Hematopoietic multipotent progenitor cell (in vitro differentiated cells): ENCODE data around the gene KIF21B. TPM values are rescaled to one million over a fixed set of nuclear protein-coding genes. Genes with fewer than 3 reads are reported as not detected.
"Not testable (repeated sequence)": the region's sequence is repeated elsewhere in the genome, so short reads cannot be mapped to it uniquely, and the experiment has no call there.

Source experiments
- DNase-seq, 3 donors: peaks; one replicate each; pipeline ENCODE4 v3.0.0-alpha.2; 2011 to 2015; ENCODE audit warnings: low read depth in 2 of 3, low spot score in 2 of 3
- total RNA-seq: library from RNA; depleted of rRNA; stranded (reverse); fragments of >200 nt; gene quantifications from one replicate; pipeline ENCODE4 v1.2.3, GENCODE V29; 2012

Gene KIF21B
- total RNA-seq, 1 donor = 10.8 TPM

DNA sequence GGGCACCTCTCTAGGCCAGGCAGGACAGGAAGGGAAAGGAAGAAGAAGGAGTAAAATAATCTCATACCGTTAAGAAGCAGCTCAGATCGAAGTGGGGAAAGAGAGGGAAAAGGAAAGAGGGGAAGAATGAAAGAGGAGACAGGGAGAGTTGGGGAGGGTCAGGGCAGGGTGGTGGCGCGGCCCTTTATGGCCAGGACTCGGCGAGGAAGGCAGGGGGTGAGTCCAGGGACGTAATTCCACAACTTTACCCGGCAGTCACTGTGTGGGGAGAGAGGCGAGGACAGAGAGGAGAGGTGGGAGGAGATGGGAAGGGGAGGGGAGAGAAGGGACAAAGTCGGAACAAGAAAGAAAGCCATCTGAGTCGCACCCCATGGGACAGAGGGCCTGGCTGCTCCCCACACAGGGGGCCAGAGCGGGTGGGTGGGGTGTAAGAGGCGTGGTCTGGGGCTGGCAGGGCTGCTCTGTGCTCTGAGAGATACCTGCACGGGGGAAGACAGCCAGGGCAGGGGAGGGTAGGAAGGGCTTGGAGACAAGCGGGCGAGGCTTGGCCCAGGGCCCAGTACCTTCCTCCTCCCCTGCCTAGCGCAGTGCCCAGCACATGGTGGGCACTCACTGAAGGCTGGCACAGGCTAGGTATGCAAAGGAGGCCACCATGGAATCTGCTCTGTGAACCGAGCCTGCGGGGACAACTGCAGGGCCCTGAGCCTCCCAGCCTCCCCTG lies 49.4 kb downstream of the KIF21B start:
- no peak for DNase-seq

DNA sequence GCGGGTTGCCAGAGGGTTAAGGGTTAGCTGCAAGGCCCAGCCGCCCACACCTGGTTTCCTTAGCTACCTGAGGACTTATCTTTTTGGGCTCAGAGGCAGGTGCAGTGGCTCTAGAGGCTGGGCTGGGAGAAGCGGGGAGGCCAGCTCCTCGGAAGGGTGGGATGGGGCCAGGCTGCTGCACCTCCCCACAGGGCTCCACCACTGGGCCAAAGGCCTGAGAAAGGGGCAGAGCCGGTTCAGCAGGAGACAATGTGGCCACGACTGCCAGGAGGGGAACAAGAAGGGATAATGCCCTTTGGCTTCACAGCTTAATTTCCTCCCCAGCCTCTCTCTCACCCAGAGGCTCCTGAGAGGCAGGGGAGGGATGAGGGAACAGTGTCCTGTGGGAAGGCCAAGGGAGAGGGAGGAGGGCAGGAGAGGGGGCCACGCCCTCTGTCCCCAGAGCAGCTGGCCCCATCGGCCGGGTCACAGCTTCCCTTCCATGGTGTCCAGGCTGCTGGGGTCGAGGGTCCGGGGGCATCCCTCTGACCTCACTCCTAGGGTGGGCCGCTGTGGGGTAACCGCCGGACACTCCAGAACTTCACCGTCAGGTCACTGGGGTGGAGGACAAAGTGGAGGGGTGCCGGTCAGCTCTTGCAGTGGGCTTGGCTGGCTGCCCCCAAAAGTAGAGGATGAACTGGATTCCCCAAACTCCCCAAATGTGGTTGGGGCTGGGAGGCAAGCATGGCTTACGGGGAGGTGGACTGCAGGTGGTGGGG lies 50.4 kb downstream of the KIF21B start:
- DNase-seq = no peak

DNA sequence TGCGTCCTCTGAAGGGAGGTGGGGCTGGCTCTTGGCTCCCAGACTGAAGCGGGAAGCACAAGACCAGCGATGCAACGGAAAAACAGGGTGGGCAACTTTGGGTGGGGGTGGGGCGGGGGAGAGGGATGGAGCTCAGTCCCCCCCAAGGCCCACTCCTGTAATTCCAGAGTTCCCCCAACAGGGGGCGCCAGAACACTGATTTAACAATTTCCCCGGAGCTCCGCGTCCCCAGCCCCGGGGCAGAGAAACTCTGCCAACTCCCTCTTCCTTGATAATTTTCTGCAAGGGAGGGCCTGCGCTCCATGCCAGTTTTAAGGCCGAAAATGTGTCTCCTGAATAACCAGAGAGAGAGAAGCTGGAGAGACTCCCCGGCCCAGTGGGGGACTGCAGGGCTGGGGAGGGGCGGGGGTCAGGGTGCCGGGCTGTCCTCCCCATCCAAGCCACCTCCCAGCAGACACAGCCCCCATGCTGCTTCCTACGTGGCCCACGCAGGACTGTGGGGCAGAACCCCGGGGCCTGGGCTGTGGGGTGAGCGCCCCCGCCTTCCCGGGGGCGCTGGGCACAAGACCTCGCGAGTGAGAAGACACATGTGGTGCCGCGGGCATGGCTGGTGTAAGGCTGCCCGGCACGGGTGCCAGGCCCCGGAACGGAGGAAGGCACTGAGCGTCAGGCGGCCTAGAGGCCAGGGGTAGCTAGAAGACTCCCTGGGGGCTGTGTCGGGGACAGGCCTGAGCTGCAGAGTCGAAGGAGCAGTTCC lies 51.4 kb downstream of the KIF21B start:
- DNase-seq = peak; percentile 28 to 73 (median 47)

DNA sequence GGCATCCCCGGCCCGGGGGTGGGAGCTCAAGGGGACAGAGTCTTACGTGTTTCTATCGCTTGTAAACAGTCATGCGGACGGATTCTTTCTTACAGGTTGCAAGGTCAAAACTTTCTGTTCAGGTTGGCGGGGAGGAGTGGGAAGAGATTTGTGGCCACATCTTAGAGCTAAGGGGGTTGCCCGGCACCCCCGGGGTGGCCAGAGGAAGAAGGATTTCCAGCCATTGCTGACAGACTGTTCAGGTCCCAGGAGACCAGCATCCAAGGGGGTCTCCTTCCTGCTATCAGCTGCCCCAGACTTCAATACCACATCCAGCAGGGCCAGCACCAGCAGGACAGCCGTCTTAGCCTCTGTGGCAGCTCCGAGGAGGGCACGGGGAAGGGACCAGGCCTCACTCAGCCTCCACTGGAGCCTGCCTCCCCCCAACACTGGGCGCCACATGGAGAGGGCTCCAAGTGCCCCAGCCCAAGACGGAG lies 52.0 kb downstream of the KIF21B start:
- no peak for DNase-seq

DNA sequence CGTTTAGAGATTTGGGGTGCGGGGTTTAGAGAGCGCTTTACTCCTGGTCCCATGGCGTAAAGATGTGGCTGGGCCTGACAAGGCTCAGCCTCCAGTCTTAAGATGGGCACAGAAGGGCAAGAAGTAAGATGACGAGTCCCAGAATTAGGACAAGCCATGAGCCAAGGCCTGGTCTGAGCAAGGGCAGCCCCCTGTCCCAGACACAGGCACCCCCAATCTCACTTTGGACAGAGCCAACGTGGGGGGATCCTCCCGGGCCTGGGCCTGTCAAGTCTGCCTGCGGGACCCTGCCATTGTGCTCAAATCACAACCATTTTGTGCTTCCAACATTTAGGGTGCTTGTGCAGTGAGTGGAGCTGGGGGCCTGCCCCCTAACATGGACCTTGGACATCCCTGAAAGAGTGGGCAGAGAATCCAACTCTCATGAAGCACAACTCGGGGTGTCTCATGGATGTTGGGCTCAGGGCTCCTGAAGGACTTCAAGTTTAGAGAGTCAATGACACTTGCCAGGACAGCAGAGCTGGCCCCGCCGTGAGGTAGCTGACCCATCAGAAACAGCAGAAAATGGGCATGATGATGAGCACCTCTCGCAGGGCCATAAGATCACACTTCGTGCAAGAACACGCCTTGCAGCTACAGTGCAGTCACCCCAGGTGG lies 52.6 kb downstream of the KIF21B start:
- DNase-seq = no peak

DNA sequence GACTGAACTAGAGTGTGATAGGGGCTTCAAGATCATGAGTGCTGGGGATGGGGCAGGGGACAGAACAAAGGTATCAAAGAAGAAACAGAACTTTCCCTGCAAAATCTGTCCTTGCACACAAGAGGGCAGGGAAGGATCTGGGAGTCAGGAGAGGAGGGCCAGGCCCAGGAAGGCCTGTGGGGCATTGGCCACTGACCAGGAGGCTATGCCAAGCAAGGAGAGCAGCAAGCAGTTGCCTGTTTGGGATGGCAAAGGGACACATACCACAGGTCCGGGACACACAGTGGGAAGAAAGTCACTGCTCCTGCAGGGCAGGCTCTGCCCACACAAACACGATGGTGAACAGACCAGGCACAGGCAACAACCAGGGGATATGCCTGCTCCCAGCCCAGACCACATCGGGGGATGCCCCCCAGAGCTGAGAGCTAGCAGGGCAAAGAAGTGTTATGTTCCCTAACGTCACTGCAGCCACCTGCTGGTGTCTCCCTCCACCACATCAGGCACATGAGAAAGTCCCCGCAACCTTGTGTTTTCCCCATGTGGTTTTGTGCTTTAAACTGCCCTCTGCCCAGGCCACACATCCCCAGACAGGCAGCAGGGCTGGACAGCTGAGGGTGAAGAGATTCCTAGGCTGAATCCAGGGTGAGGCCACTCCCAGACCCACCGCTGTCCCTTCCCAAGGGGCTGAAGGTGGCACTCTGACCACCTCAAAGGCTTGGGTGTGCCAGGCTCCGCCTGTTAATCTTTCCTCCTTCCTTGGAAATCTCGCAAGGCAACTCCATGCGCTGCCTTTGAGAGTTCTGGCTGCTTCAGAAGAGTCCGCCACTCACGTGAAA lies 53.6 kb downstream of the KIF21B start:
- no peak for DNase-seq

DNA sequence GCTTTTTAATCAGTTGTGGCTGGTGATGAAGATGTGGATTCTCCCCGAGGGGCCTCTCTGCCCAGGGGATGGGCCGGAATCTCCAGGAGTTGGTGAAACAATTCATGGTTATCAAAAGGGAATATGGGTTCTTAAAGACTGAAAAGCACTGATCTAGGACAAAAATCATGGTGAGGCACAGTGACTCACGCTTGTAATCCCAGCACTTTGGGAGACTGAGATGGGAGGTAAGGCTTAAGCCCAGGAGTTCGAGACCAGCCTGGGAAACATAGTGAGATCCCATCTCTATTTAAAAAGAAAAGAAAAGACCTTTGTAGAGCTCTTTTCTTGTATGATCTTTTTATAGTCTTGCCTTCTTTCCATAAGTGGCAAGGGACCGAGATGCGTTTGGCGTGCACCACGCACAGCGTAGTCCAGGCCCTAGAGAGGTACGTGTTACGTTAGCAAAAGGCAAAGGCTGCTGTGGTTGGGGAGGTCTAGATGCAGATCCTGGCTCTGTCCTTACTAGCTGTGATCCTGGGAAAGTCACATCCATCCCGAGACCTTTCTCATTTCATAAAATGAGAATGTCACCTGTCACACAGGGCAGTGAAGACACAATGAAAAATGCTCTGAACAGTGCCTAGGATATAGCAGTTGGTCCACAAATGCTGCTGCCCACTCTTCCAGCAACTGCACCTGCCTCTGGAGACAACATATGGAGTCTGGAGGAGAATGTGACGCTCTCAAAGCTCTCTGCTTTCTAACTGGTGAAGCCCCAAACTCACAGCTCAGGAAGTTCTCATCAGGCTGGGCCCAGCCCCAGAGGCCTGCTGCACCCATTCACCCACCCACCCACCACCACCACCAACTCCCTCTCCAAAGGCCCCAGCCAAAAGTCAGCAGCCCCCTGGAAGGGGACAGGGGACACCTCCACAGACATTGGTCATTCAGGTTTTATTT lies 54.8 kb downstream of the KIF21B start:
- no peak for DNase-seq

DNA sequence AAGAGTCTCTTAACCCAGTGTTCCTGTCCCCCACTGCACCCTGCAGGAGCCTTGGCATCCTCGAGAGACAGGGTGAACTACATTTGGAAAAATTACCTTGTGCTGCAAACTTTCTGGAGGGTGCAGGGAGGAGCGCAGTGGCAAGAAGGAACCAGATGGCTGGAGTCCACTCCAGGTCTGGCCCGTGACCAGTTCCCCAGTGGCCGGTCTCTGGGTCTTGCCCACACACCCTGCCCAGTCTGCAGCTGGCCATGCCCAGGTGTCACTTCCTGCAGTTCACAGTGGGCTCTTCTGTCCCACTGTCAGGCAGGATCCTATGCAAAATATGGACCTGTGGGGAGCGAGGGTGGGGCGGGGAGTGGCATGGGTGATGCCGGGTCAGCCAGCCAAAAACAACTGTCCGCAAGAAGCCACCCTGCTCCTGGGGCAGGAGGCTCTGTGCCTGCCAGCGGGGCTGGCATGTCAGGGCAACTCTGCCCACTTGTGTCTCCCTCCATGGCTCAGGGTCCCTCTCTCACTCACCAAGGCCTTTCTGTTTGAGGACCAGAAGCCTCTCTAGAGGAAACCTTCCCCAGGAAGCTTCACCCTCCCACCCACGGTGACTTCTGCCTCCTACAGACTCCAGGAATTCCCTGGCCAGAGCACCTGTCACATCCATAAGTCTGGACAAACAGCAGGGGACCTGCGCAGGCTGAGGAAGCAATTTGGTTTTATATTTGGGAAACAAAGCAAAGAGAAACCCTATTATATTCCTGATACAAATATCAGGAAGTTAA lies 55.6 kb downstream of the KIF21B start:
- DNase-seq = no peak

DNA sequence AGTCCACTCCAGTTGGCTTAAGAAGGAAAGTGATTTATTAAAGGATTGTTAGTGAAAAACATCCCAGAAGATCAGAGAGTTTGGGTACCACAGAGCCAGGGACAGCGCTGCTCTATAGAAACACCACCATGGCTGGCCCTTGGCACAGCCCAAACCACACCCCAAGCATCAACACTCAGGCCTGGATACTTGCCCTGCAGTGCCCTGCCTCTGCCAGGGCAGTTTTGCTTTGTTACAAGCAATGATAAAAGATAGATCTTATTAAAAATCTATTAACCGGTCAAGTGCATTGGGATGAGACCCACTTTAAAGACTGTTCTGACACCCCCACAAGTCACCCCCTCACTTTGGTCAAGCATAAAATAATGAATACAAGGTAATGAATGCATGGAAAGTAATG lies 56.6 kb downstream of the KIF21B start:
- no peak for DNase-seq

DNA sequence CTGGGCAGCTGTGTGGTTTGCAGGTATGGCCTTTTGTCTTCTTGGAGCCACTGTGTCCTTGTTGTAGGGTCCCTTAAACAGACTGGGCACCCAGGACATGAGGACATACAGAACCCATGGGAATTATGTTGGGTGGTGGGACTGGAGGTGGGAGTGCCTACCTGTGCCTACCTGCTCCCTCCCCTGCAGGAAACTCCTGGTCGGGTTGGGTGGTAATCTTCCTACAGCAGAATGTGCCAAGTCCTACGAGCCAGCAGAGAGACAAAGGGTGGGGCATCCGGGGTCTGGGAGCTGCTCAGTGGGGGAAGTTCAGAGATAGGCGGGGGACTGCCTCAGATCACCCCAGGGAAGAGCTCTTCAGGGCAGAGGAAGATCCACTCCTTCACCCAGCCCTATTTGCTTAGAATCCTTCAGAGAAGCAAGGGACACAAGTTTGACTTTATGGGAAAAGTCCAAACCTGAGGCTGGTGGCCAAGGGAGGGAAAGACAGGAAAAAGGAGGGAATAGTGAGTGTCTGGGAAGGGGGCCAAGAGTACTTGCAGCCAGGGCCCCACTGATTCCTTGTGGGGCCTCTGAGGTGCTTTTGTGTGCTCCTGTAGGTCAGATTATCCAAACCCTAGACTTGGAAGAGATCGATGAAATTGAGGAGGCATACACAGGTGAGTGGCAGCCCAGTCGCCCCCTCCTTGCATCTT lies 58.3 kb downstream of the KIF21B start:
- DNase-seq = no peak

DNA sequence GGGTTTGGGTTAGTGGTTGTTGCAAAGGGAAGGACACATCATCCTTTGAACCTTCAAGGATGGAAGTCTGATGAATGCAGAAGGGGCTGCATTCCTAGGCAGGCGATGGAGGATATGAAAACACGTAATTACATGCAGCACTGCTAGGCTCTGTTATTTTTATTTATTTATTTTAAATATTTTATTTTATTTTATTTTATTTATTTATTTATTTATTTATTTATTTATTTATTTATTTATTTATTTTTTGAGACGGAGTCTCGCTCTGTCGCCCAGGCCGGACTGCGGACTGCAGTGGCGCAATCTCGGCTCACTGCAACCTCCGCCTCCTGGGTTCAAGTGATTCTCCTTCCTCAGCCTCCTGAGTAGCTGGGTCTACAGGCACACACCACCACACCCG lies 59.6 kb downstream of the KIF21B start:
- DNase-seq = not testable (repeated sequence)

DNA sequence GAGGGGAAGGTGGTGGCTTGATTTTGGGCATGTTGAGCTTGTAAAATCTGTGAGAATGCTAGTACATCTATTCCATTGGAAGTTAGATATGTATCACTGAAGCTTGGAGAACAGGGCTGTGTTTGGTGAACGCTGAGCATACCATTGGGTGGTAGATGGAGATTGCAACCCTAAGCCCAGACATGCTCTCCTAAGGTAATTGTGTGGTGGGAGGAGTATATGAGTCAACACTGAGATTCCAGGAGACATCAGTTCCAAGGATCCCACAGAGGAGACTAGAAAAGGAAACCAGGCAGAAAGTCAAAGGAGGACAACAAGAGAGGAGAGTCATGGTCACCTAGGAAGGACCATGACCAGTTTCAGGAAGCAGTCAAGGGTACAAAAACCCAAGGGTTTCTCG lies 60.4 kb downstream of the KIF21B start:
- DNase-seq = no peak

DNA sequence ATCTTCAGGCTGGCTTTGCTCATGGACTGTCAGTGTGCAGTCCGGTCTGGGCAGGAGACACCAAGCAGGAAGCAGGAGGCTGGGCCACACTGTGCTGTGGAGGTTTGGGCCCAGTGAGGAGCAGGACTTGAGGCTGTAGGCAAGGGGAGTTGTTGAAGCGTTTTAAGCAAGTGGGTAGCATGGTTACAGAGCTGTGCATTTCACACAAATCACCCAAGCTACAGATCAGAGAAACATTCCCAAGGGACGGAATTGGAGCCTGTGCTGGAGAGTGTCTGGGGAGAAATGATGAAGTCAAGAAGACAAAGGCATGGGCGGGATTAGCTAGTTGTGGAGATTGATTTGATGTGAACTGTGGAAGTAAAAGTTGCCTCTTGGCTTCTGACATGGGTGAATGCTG lies 60.9 kb downstream of the KIF21B start:
- no peak for DNase-seq

DNA sequence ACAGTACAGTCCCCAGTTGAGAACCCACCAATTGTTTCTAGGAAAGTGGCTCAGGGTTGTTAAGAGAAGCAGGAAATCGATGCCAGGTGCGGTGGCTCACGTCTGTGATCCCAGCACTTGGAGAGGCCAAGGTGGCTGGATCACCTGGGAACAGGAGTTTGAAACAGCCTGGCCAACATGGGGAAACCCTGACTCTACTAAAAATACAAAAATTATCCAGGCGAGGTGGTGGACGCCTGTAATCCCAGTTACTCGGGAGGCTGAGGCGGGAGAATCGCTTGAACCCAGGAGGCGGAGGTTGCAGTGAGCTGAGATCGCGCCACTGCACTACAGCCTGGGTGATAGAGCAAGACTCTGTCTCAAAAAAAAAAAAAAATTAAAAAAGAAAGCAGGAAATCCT lies 61.4 kb downstream of the KIF21B start:
- not testable (repeated sequence) for DNase-seq

DNA sequence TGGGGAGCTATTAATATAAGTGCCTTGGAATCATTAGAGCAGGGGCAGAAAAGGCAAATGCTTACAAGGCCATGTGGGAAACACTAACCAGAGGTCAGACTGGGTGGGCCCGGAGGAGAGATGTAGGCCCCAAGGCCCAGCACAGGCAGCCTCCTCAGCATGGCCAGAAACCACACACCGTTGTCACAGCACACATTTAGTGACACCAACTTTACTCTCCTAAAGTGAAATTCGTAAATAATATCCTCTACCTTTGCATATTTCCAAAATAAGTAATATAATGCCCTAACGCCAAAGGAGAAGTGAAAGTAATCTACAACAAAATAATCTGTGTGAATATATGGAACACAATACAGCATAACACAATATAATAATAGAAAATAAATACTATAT lies 62.6 kb downstream of the KIF21B start:
- DNase-seq = no peak

DNA sequence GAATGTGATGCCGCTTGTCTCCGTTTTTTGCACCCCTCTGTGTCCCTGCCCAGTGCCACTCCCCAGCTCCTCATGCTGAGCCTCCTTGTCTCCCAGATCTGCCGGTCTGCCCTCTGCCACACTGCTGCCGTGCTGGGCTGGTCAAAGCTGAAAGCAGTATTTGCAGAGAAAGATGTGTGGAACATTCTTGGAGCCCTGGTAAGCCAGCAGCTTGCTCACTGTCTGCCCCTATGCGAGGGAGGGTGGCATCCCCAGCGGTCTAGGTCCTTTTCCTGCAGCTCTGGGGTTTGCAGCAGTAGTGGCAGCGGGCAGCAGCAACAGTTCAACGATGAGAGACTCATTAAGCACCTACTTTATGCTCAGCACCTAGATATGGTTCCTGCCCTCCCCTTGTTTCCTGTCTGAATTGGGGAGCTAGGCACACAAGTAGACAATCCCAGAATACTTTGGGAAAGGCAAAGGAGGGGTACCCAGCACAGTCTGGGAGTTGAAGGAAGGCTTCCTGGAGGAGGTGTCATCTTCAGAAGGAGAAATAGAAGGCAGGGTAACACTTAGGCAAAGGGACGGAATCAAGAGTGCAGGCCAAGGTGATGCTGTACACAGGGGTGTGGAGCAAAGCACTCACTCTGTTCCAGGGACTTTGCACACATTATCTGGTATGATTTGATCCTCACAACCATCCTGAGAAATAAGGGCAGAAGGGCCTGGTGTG lies 63.1 kb downstream of the KIF21B start:
- DNase-seq = no peak

DNA sequence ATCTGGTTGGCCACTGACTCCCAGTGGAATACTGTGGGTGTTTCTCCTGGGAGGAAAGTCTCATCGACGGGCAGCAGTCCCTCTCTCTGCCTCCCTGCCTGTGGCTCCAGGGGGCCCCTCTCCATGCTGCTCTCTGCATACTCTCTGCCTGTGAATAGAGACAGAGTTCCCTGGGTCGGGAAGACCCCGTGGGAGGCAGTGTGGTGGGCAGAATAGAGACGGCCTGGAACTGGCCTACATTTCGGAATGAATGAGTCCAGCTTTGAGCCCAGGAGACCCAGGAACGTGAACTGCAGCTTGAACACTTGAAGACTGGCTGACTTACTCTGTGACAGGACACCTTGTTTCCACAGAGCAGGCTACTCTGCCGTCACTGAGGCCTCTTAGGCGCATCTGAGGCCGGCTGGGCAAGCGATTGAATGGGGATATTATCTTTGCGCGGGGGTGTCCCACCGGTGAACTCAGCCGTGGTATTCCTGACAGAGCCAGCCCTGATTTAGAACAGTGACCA lies 64.0 kb downstream of the KIF21B start:
- DNase-seq = no peak
